Hepatocyte (in vitro differentiated cells): ENCODE results near the gene TMEFF2.

ENCODE experiments used
- EZH2 ChIP-seq: fragments of 200-600 bp; sonication (generic); IDR thresholded peaks from 2 replicates; pipeline ENCODE4 v1.6.1; 2016; ENCODE audit warnings: antibody characterized with exemption, mild to moderate bottlenecking, borderline replicate concordance
- EZH2phosphoT487 ChIP-seq: fragments of 200-600 bp; sonication (generic); IDR thresholded peaks from one replicate; pipeline ENCODE4 v1.6.1; 2018; ENCODE audit warnings: antibody characterized with exemption, mild to moderate bottlenecking, low read depth, moderate library complexity; ENCODE audit not compliant: unreplicated experiment, severe bottlenecking
- TF ChIP-seq, protein P1 (sequence below): fragments of 200-600 bp; sonication (generic); IDR thresholded peaks from 2 replicates; pipeline ENCODE4 v1.5.1; 2016; ENCODE audit warnings: antibody characterized with exemption, mild to moderate bottlenecking; ENCODE audit not compliant: poor library complexity

DNA sequence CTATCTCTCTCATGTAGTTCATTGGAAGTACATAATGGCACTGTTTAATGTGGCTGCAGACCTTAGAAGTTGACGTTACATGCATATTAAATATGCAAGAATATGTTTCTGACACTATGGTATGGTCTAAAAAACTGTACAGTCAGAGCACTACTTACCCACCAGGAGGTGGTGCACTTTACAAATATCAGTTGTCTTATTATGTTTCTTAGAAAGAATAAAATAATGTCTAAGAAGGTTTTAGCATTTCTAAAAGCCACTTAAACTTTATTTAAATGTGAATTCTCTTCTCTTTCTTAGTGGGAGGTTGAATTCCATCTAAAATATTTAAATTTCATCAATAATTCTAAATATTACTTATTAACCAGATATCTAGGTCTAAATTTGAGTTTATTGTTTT lies 4.3 kb downstream of the TMEFF2 start:
- TF ChIP-seq, protein P1, sequence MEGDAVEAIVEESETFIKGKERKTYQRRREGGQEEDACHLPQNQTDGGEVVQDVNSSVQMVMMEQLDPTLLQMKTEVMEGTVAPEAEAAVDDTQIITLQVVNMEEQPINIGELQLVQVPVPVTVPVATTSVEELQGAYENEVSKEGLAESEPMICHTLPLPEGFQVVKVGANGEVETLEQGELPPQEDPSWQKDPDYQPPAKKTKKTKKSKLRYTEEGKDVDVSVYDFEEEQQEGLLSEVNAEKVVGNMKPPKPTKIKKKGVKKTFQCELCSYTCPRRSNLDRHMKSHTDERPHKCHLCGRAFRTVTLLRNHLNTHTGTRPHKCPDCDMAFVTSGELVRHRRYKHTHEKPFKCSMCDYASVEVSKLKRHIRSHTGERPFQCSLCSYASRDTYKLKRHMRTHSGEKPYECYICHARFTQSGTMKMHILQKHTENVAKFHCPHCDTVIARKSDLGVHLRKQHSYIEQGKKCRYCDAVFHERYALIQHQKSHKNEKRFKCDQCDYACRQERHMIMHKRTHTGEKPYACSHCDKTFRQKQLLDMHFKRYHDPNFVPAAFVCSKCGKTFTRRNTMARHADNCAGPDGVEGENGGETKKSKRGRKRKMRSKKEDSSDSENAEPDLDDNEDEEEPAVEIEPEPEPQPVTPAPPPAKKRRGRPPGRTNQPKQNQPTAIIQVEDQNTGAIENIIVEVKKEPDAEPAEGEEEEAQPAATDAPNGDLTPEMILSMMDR, result peak; percentile 61
- TF ChIP-seq EZH2, result no peak
- no peak for TF ChIP-seq EZH2phosphoT487
